ENCODE measurements around the gene RHBDD2.
"Not testable (repeated sequence)": the region's sequence is repeated elsewhere in the genome, so short reads cannot be mapped to it uniquely, and the experiment has no call there.

Gene RHBDD2

GRCh38 chr7:75889826-75890225 is 11.0 kb downstream of the RHBDD2 start:
- no peak for DNase-seq

- not testable (repeated sequence) for DNase-seq
Observed at GRCh38 chr7:75891237-75891636, 12.4 kb downstream of the RHBDD2 start.

- DNase-seq = no peak
Observed at GRCh38 chr7:75891815-75892411, 13.1 kb downstream of the RHBDD2 start.

GRCh38 chr7:75892634-75893272 is 13.9 kb downstream of the RHBDD2 start:
- no peak for DNase-seq

GRCh38 chr7:75896803-75897327 is 18.0 kb downstream of the RHBDD2 start:
- no peak for DNase-seq

GRCh38 chr7:75900617-75901315 is 21.9 kb downstream of the RHBDD2 start:
- DNase-seq = no peak

GRCh38 chr7:75905785-75906604 is 27.2 kb downstream of the RHBDD2 start:
- DNase-seq = peak; percentile 73

GRCh38 chr7:75906991-75907667 is 28.3 kb downstream of the RHBDD2 start:
- no peak for DNase-seq

- DNase-seq = not testable (repeated sequence)
Observed at GRCh38 chr7:75907668-75908039, 28.8 kb downstream of the RHBDD2 start.

GRCh38 chr7:75909521-75910132 is 30.8 kb downstream of the RHBDD2 start:
- no peak for DNase-seq

GRCh38 chr7:75911186-75911585 is 32.4 kb downstream of the RHBDD2 start:
- not testable (repeated sequence) for DNase-seq

- no peak for DNase-seq
Observed at GRCh38 chr7:75913437-75913836, 34.6 kb downstream of the RHBDD2 start.

GRCh38 chr7:75914169-75914654 is 35.4 kb downstream of the RHBDD2 start:
- no peak for DNase-seq

- DNase-seq = peak; percentile 95
Observed at GRCh38 chr7:75914655-75915415, 36.0 kb downstream of the RHBDD2 start, which contains the start of gene POR. Gene POR, plus strand, starts transcription at chr7:75915155. Its CDS starts 38,847 bp downstream, at chr7:75954002.

GRCh38 chr7:75915416-75916156 is 36.8 kb downstream of the RHBDD2 start:
- DNase-seq = peak; percentile 54

- DNase-seq = no peak
Observed at GRCh38 chr7:75916259-75916658, 37.4 kb downstream of the RHBDD2 start.

- no peak for DNase-seq
Observed at GRCh38 chr7:75916685-75917634, 38.1 kb downstream of the RHBDD2 start.

GRCh38 chr7:75920431-75921161 is 41.8 kb downstream of the RHBDD2 start:
- no peak for DNase-seq

All from hematopoietic multipotent progenitor cell treated with erythropoietin and hydrocortisone succinate and interleukin-3 and kit ligand, for 4 days (in vitro differentiated cells).